H1 (cell line): ENCODE results near the gene ZNF91. TPM values are rescaled to one million over a fixed set of nuclear protein-coding genes. Genes with fewer than 3 reads are reported as not detected.
"Not testable (repeated sequence)": the region's sequence is repeated elsewhere in the genome, so short reads cannot be mapped to it uniquely, and the experiment has no call there.

Experiments
- CTCF ChIA-PET: fragments of 300-600 bp; sonication (Branson Sonifier 250); formaldehyde crosslinking; loops from one replicate; lab custom pipeline; 2021; ENCODE audit not compliant: partially characterized antibody; lab: Charles Lee
- POLR2A ChIA-PET: fragments of 300-600 bp; sonication (Branson Sonifier 250); formaldehyde crosslinking; loops from one replicate; lab custom pipeline; 2021; ENCODE audit warnings: inconsistent platforms; ENCODE audit not compliant: partially characterized antibody; lab: Charles Lee
- DNase-seq, 2 experiments: peaks; one replicate each; pipeline versions ENCODE4 v3.0.0 to v3.0.0-alpha.2; 2010 to 2022; ENCODE audit warnings: low spot score in 2 of 2, low read depth in 1 of 2, mixed read lengths in 1 of 2
- FAIRE-seq: peaks from 2 replicates; lab custom pipeline; 2011; peaks lifted over from hg19 to GRCh38; lab: Jason Lieb, UNC
- H2AFZ ChIP-seq: 2 replicates; pipeline ENCODE4 v1.8.1; 2012; ENCODE audit warnings: low read length, inconsistent platforms
- H2AK5ac ChIP-seq: 2 replicates; pipeline ENCODE4 v1.6.1; 2013; ENCODE audit warnings: low read depth, low read length
- H2BK120ac ChIP-seq: replicated peaks from 2 replicates; pipeline ENCODE3; 2013; ENCODE audit warnings: low read depth, low read length, inconsistent platforms
- H2BK12ac ChIP-seq: 2 replicates; pipeline ENCODE4 v1.6.1; 2013; ENCODE audit warnings: low read depth, low read length
- H2BK15ac ChIP-seq: 2 replicates; pipeline ENCODE4 v1.6.1; 2013; ENCODE audit warnings: low read length
- H2BK20ac ChIP-seq: 2 replicates; pipeline ENCODE4 v1.6.1; 2013; ENCODE audit warnings: low read length
- H2BK5ac ChIP-seq: 2 replicates; pipeline ENCODE4 v1.6.1; 2013; ENCODE audit warnings: low read depth, low read length
- H3K14ac ChIP-seq: 2 replicates; pipeline ENCODE4 v1.6.1; 2013; ENCODE audit warnings: inconsistent platforms; ENCODE audit not compliant: insufficient read length
- H3K18ac ChIP-seq: 2 replicates; pipeline ENCODE4 v1.6.1; 2013; ENCODE audit warnings: low read length; ENCODE audit errors: extremely low read depth
- H3K23ac ChIP-seq: 2 replicates; pipeline ENCODE4 v1.6.1; 2013; ENCODE audit warnings: inconsistent platforms; ENCODE audit not compliant: insufficient read length
- H3K23me2 ChIP-seq: 2 replicates; pipeline ENCODE4 v1.6.1; 2013; ENCODE audit warnings: low read depth, low read length
- H3K27ac ChIP-seq: 2 replicates; pipeline ENCODE4 v1.6.1; 2011; ENCODE audit warnings: low read depth, low read length, inconsistent platforms
- H3K27me3 ChIP-seq, 4 experiments: replicated peaks in 1 of 4; 1 replicate in 1 of 4; 2 replicates in 3 of 4; pipeline versions ENCODE4 v1.6.1 to v1.8.1; 2011 to 2013; ENCODE audit warnings: low read length in 3 of 4, mild to moderate bottlenecking in 3 of 4, inconsistent platforms in 2 of 4, mixed read lengths in 2 of 4, moderate library complexity in 1 of 4; ENCODE audit not compliant: control insufficient read depth in 3 of 4, insufficient read depth in 3 of 4; ENCODE audit errors: extremely low read depth in 1 of 4
- H3K36me3 ChIP-seq, 4 experiments: 2 replicates each; pipeline versions ENCODE4 v1.6.1 to v1.8.1; 2011 to 2013; ENCODE audit warnings: mild to moderate bottlenecking in 4 of 4, low read length in 3 of 4, moderate library complexity in 2 of 4, control low read depth in 1 of 4, inconsistent platforms in 1 of 4; ENCODE audit not compliant: insufficient read depth in 4 of 4, control insufficient read depth in 2 of 4
- H3K4ac ChIP-seq: replicated peaks from 2 replicates; pipeline ENCODE3; 2013; ENCODE audit warnings: low read length, low read depth, mixed read lengths, inconsistent platforms; ENCODE audit not compliant: insufficient read length
- H3K4me1 ChIP-seq, 4 experiments: replicated peaks in 1 of 4; 1 replicate in 1 of 4; 2 replicates in 3 of 4; pipeline versions ENCODE4 v1.6.1 to v1.8.1; 2011 to 2013; ENCODE audit warnings: low read length in 3 of 4, inconsistent platforms in 2 of 4, mixed read lengths in 1 of 4; ENCODE audit not compliant: insufficient read depth in 4 of 4, control insufficient read depth in 3 of 4
- H3K4me2 ChIP-seq, 2 experiments: 2 replicates each; pipeline versions ENCODE4 v1.6.1 to v1.8.1; 2011 to 2013; ENCODE audit warnings: low read depth in 2 of 2, low read length in 2 of 2, control low read depth in 1 of 2, inconsistent platforms in 1 of 2, mild to moderate bottlenecking in 1 of 2; ENCODE audit not compliant: insufficient read depth in 1 of 2
- H3K4me3 ChIP-seq, 4 experiments: fragments of 200-600, 300-600 bp in 1 of 4; sonication (generic), shearing (Covaris generic), sonication (Bioruptor Twin) in 1 of 4; 2 replicates each; pipeline versions ENCODE4 v1.5.1 to v1.8.1; 2011 to 2016; ENCODE audit warnings: low read length in 4 of 4, low read depth in 3 of 4, control low read depth in 2 of 4, inconsistent platforms in 2 of 4, mild to moderate bottlenecking in 2 of 4, mixed read lengths in 1 of 4, moderate library complexity in 1 of 4; ENCODE audit not compliant: insufficient read depth in 2 of 4; ENCODE audit errors: extremely low read depth in 1 of 4
- H3K56ac ChIP-seq: replicated peaks from 2 replicates; pipeline ENCODE3; 2013; ENCODE audit warnings: low read depth, mild to moderate bottlenecking, mixed read lengths, low read length, inconsistent platforms; ENCODE audit not compliant: insufficient read length
- H3K79me1 ChIP-seq: 2 replicates; pipeline ENCODE4 v1.6.1; 2013; ENCODE audit warnings: low read depth, low read length, control low read depth
- H3K79me2 ChIP-seq, 2 experiments: 2 replicates each; pipeline versions ENCODE4 v1.6.1 to v1.8.1; 2012 to 2013; ENCODE audit warnings: low read length in 2 of 2, mild to moderate bottlenecking in 2 of 2, inconsistent platforms in 1 of 2; ENCODE audit not compliant: insufficient read depth in 2 of 2, control insufficient read depth in 1 of 2
- H3K9ac ChIP-seq, 4 experiments: replicated peaks in 1 of 4; 1 replicate in 1 of 4; 2 replicates in 3 of 4; pipeline versions ENCODE4 v1.6.1 to v1.8.1; 2011 to 2013; ENCODE audit warnings: low read depth in 3 of 4, low read length in 3 of 4, control low read depth in 2 of 4, mild to moderate bottlenecking in 2 of 4, moderate library complexity in 2 of 4, inconsistent platforms in 1 of 4; ENCODE audit errors: extremely low read depth in 1 of 4
- H3K9me3 ChIP-seq, 2 experiments: 2 replicates each; pipeline versions ENCODE4 v1.6.1 to v1.8.1; 2012 to 2013; ENCODE audit warnings: mild to moderate bottlenecking in 2 of 2, moderate library complexity in 2 of 2, control low read depth in 1 of 2, inconsistent platforms in 1 of 2, low read depth in 1 of 2, low read length in 1 of 2, mixed read lengths in 1 of 2; ENCODE audit not compliant: insufficient read depth in 2 of 2
- H4K20me1 ChIP-seq, 2 experiments: replicated peaks in 1 of 2; 2 replicates each; pipeline versions ENCODE3 to v1.8.1; 2011 to 2013; ENCODE audit warnings: inconsistent platforms in 2 of 2, low read length in 2 of 2, mild to moderate bottlenecking in 1 of 2; ENCODE audit not compliant: insufficient read depth in 2 of 2, control insufficient read depth in 1 of 2
- H4K5ac ChIP-seq: 2 replicates; pipeline ENCODE4 v1.6.1; 2013; ENCODE audit warnings: low read length, low read depth, mixed read lengths, inconsistent platforms; ENCODE audit not compliant: insufficient read length
- H4K8ac ChIP-seq: 2 replicates; pipeline ENCODE4 v1.8.0; 2013; ENCODE audit warnings: mild to moderate bottlenecking, moderate library complexity, low read length, inconsistent platforms; ENCODE audit not compliant: insufficient read depth; ENCODE audit errors: extremely low read depth
- H4K91ac ChIP-seq: replicated peaks from 2 replicates; pipeline ENCODE3; 2013; ENCODE audit warnings: low read length, mixed read lengths, inconsistent platforms; ENCODE audit not compliant: insufficient read length
- CREB1 ChIP-seq: IDR thresholded peaks from 2 replicates; pipeline ENCODE4 v1.6.1; 2012; ENCODE audit warnings: inconsistent platforms
- RAD21 ChIP-seq, 2 experiments: IDR thresholded peaks in 1 of 2; conservative IDR thresholded peaks in 1 of 2; 2 replicates each; pipeline ENCODE4 v1.6.1; 2011; ENCODE audit warnings: low read depth in 2 of 2, low read length in 2 of 2, improper control_type of control experiment in 1 of 2, inconsistent platforms in 1 of 2, mild to moderate bottlenecking in 1 of 2, moderate library complexity in 1 of 2
- RBBP5 ChIP-seq: IDR thresholded peaks from 2 replicates; pipeline ENCODE4 v1.7.1; 2012; ENCODE audit warnings: low read depth, mild to moderate bottlenecking, inconsistent platforms, low read length, moderate library complexity, borderline replicate concordance
- polyA plus RNA-seq, 7 experiments: library from polyadenylated mRNA; depleted of rRNA in 3 of 7; stranded (reverse) in 5 of 7; unstranded in 2 of 7; fragments of >200 nt in 5 of 7; fragments of 200-250 nt in 2 of 7; gene quantifications; 1 replicate in 5 of 7; 2 replicates in 1 of 7; 4 replicates in 1 of 7; pipeline versions ENCODE4 v1.2.1 to v1.2.3, GENCODE V29; 2011 to 2013; ENCODE audit warnings: missing spikeins in 2 of 7, mixed read lengths in 2 of 7
- total RNA-seq: library from RNA; stranded (reverse); fragmentation: NEBNext Ultra II Directional; extraction: Animal tissue kit (Norgen Biotek cat#: 25700); gene quantifications from 2 replicates; pipeline ENCODE4 v1.2.1, GENCODE V29; 2021
- TF ChIP-seq, protein P1 (sequence below): IDR thresholded peaks from 2 replicates; pipeline ENCODE4 v1.6.1; 2012; ENCODE audit warnings: inconsistent platforms

The ZNF91 gene
- total and polyA plus RNA-seq, 2 of the 8 experiments (the other 6 are each of a cell fraction or from before 2014, with no cell fraction given) = 16.5 to 35.1 TPM

DNA sequence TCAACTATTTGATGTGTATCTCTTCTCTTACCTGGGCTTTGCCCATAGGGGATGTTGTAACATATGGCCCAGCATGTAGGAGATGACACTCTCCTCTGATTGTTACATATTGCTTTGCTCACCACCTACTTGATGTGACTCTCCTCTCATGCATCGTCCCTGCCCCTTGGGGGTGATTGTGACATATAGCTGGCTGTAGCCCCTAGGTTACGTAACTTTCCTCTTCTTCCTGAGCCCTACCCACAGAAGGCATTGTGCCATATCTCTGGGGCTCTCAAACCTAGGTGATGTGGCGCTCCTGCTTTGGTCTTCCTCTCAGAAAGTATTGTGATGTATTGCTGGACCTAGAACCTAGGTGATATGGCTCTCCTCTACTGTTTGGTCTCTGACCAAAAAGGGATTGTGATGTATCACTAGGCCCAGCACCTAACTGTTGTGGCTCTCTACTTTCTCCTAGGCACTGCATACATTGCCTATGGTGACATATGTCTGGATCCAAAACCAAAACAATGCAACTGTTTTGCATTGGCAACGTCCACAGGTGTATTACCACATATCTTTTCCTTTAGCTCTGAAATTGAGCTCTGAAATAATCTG, 73.2 kb downstream of the ZNF91 start (continued):
- TF ChIP-seq RAD21 (IDR thresholded peaks at IDR 0.05 in 1 of 2, conservative IDR thresholded peaks at IDR 0.05 in 1 of 2; ENCODE audit: low read depth in 2 of 2, low read length in 2 of 2) (no peak), RBBP5 (no peak), CREB1 (no peak)
- TF ChIP-seq, protein P1, sequence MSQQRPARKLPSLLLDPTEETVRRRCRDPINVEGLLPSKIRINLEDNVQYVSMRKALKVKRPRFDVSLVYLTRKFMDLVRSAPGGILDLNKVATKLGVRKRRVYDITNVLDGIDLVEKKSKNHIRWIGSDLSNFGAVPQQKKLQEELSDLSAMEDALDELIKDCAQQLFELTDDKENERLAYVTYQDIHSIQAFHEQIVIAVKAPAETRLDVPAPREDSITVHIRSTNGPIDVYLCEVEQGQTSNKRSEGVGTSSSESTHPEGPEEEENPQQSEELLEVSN = no peak

DNA sequence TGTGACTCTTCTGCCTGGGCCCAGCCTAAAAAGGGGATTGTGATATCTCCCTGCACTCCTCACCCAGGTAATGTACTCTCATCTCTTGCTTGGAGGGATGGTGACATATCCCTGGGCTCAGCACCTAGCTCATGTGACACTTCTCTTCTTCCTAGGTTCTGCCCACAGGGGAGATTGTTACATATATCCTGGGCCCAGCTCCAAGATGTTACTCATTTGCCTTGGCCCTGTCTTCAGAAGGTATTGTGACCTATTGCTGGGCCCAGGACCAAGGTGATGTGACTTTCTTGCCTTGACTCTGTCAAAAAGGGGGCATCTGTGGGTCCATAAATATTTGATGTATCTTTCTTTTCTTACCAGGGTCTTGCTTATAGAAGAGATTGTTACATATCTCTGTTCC, 73.9 kb downstream of the ZNF91 start:
- H3K18ac ChIP-seq, H2BK5ac ChIP-seq, H2BK12ac ChIP-seq, POLR2A ChIA-PET, H2BK20ac ChIP-seq, H2AFZ ChIP-seq, H3K23me2 ChIP-seq, H3K23ac ChIP-seq, H3K56ac ChIP-seq, H3K4me1 ChIP-seq, H3K14ac ChIP-seq, FAIRE-seq, H3K4me3 ChIP-seq, H2AK5ac ChIP-seq, H4K5ac ChIP-seq, H3K9ac ChIP-seq, H3K79me1 ChIP-seq, H3K27ac ChIP-seq, H2BK15ac ChIP-seq, DNase-seq, H4K20me1 ChIP-seq, H3K36me3 ChIP-seq, H2BK120ac ChIP-seq, H3K4me2 ChIP-seq, H3K27me3 ChIP-seq, CTCF ChIA-PET, H3K79me2 ChIP-seq, H4K8ac ChIP-seq, H3K4ac ChIP-seq, H4K91ac ChIP-seq: not testable (repeated sequence)
- peaks cover 17 to 52% of the 10 kb centered on the region in 2 experiments; a peak in 3 of 4 replicates for H3K9me3 ChIP-seq
